Keratinocyte (primary cell): ENCODE measurements around the gene INKA2. TPM values are rescaled to one million over a fixed set of nuclear protein-coding genes. Genes with fewer than 3 reads are reported as not detected.

Experiments used
- DNase-seq: peaks from one replicate; pipeline ENCODE4 v3.0.0-alpha.2; 2011; ENCODE audit warnings: low read depth, missing footprints, low spot score
- FAIRE-seq: peaks from 2 replicates; lab custom pipeline; 2011; peaks lifted over from hg19 to GRCh38; lab: Jason Lieb, UNC
- H2AFZ ChIP-seq: 2 replicates; pipeline ENCODE4 v1.6.0; 2012; ENCODE audit warnings: low read length, control low read depth, inconsistent platforms; ENCODE audit not compliant: control insufficient read depth
- H3K27ac ChIP-seq: 2 replicates; pipeline ENCODE4 v1.5.1; 2011; ENCODE audit warnings: low read length; ENCODE audit not compliant: control insufficient read depth, insufficient read depth
- H3K27me3 ChIP-seq: 3 replicates; pipeline ENCODE4 v1.6.0; 2011; ENCODE audit warnings: low read length; ENCODE audit not compliant: control insufficient read depth, insufficient read depth; ENCODE audit errors: extremely low read depth
- H3K36me3 ChIP-seq, 2 experiments: 2 replicates in 1 of 2; 3 replicates in 1 of 2; pipeline ENCODE4 v1.5.1; 2011; ENCODE audit warnings: low read length in 2 of 2, mild to moderate bottlenecking in 1 of 2; ENCODE audit not compliant: control insufficient read depth in 2 of 2, insufficient read depth in 2 of 2; ENCODE audit errors: extremely low read depth in 1 of 2
- H3K4me1 ChIP-seq: 3 replicates; pipeline ENCODE4 v1.5.1; 2011; ENCODE audit warnings: low read length; ENCODE audit not compliant: control insufficient read depth, insufficient read depth; ENCODE audit errors: extremely low read depth
- H3K4me2 ChIP-seq: 3 replicates; pipeline ENCODE4 v1.6.0; 2011; ENCODE audit warnings: low read depth, low read length; ENCODE audit not compliant: control insufficient read depth, insufficient read depth; ENCODE audit errors: extremely low read depth
- H3K4me3 ChIP-seq, 3 experiments: fragments of 200-600 bp in 1 of 3; sonication (generic) in 1 of 3; 2 replicates in 2 of 3; 3 replicates in 1 of 3; pipeline ENCODE4 v1.5.1; 2011 to 2016; ENCODE audit warnings: low read length in 3 of 3, mild to moderate bottlenecking in 3 of 3, control low read depth in 2 of 3, inconsistent platforms in 1 of 3, low read depth in 1 of 3, mixed read lengths in 1 of 3, mixed run types in 1 of 3, moderate library complexity in 1 of 3; ENCODE audit not compliant: control insufficient read depth in 2 of 3, insufficient read depth in 2 of 3; ENCODE audit errors: extremely low read depth in 1 of 3
- H3K79me2 ChIP-seq: 2 replicates; pipeline ENCODE4 v1.6.0; 2012; ENCODE audit warnings: low read length; ENCODE audit not compliant: control insufficient read depth, insufficient read depth
- H3K9ac ChIP-seq: 3 replicates; pipeline ENCODE4 v1.6.0; 2011; ENCODE audit warnings: low read length; ENCODE audit not compliant: control insufficient read depth, insufficient read depth; ENCODE audit errors: extremely low read depth
- H3K9me1 ChIP-seq: 3 replicates; pipeline ENCODE4 v1.6.0; 2011; ENCODE audit warnings: low read length; ENCODE audit not compliant: control insufficient read depth, insufficient read depth; ENCODE audit errors: extremely low read depth
- H3K9me3 ChIP-seq: 2 replicates; pipeline ENCODE4 v1.5.1; 2012; ENCODE audit warnings: low read depth, low read length; ENCODE audit not compliant: control insufficient read depth
- H4K20me1 ChIP-seq: 3 replicates; pipeline ENCODE4 v1.6.0; 2011; ENCODE audit warnings: low read length; ENCODE audit not compliant: control insufficient read depth, insufficient read depth; ENCODE audit errors: extremely low read depth
- CTCF ChIP-seq, 3 experiments: IDR thresholded peaks in 1 of 3; conservative IDR thresholded peaks in 1 of 3; optimal IDR thresholded peaks in 1 of 3; 2 replicates in 2 of 3; 3 replicates in 1 of 3; pipeline versions ENCODE3 to v1.5.1; 2011; ENCODE audit warnings: low read length in 3 of 3, mild to moderate bottlenecking in 3 of 3, moderate library complexity in 2 of 3, control low read depth in 1 of 3, inconsistent platforms in 1 of 3; ENCODE audit not compliant: insufficient read depth in 2 of 3; ENCODE audit errors: extremely low read depth in 1 of 3
- EZH2 ChIP-seq: IDR thresholded peaks from one replicate; pipeline ENCODE4 v1.6.1; 2012; ENCODE audit warnings: inconsistent platforms, mild to moderate bottlenecking, low read length, moderate library complexity
- dilution Hi-C: fragments of 300-500 bp; cut with MboI; formaldehyde crosslinking; loops from one replicate; pipeline ENCODE4 v1.7.0; 2020; ENCODE audit warnings: low sequenced_read_pairs; ENCODE audit not compliant: extremely low pct_ligation_motif_present
- polyA plus RNA-seq, 5 experiments: library from polyadenylated mRNA; depleted of rRNA in 3 of 5; stranded (reverse) in 3 of 5; stranded (forward) in 1 of 5; unstranded in 1 of 5; fragments of >200 nt; gene quantifications; 1 replicate in 1 of 5; 2 replicates in 3 of 5; 3 replicates in 1 of 5; pipeline versions ENCODE4 v1.2.1 to v1.2.3, GENCODE V29; 2011 to 2012; ENCODE audit warnings: missing spikeins in 2 of 5, low read depth in 1 of 5, low replicate concordance in 1 of 5

Gene INKA2
- polyA plus RNA-seq, 1 donor (not counting 4 experiments of a cell fraction or from before 2014, with no cell fraction given): 2.7 TPM

GRCh38 chr1:111719674-111720132 is 19.5 kb downstream of the INKA2 start:
- DNase-seq (no peak), FAIRE-seq (no peak)
- no peaks in the 10 kb centered on the region for H3K27me3 ChIP-seq
- H3K79me2 ChIP-seq: no peaks in the 10 kb centered on the region
- dilution Hi-C loops: no loop called here
- H3K9me1 ChIP-seq: no peaks in the 10 kb centered on the region
- H3K36me3 ChIP-seq: peaks cover 0 to 4% of the 10 kb centered on the region in 2 experiments
- no peak overlapping the region for H2AFZ ChIP-seq
- H3K4me3 ChIP-seq: no peak overlapping the region
- no peak overlapping the region for H3K4me2 ChIP-seq
- H3K4me1 ChIP-seq: peaks cover 29% of the 10 kb centered on the region
- no peak overlapping the region for H3K27ac ChIP-seq
- no peak overlapping the region for H3K9ac ChIP-seq
- TF ChIP-seq CTCF (optimal IDR thresholded peaks at IDR 0.05 in 1 of 3, IDR thresholded peaks at IDR 0.05 in 1 of 3, conservative IDR thresholded peaks at IDR 0.05 in 1 of 3; ENCODE audit: extremely low read depth in 1 of 3, insufficient read depth in 2 of 3, low read length in 3 of 3) (no peak), EZH2 (no peak)
- H3K9me3 ChIP-seq: no peaks in the 10 kb centered on the region
- H4K20me1 ChIP-seq: no peaks in the 10 kb centered on the region

GRCh38 chr1:111719135-111719534 is 20.1 kb downstream of the INKA2 start:
- Histone ChIP-seq H4K20me1 (no peaks in the 10 kb centered on the region), H3K4me3 (no peak overlapping the region), H3K9ac (no peak overlapping the region), H3K9me1 (no peaks in the 10 kb centered on the region), H3K36me3 (peaks cover 0 to 4% of the 10 kb centered on the region in 2 experiments), H3K4me1 (peaks cover 28% of the 10 kb centered on the region), H3K4me2 (no peak overlapping the region), H3K27ac (no peak overlapping the region), H3K79me2 (no peaks in the 10 kb centered on the region), H2AFZ (no peak overlapping the region), H3K9me3 (no peaks in the 10 kb centered on the region), H3K27me3 (no peaks in the 10 kb centered on the region)
- no peak for DNase-seq
- dilution Hi-C loops: no loop called here
- no peak for TF ChIP-seq EZH2
- no peak for TF ChIP-seq CTCF (optimal IDR thresholded peaks at IDR 0.05 in 1 of 3, IDR thresholded peaks at IDR 0.05 in 1 of 3, conservative IDR thresholded peaks at IDR 0.05 in 1 of 3; ENCODE audit: extremely low read depth in 1 of 3, insufficient read depth in 2 of 3, low read length in 3 of 3)
- no peak for FAIRE-seq
